Measurements from ENCODE around the gene FAM120C.

The FAM120C gene

DNA sequence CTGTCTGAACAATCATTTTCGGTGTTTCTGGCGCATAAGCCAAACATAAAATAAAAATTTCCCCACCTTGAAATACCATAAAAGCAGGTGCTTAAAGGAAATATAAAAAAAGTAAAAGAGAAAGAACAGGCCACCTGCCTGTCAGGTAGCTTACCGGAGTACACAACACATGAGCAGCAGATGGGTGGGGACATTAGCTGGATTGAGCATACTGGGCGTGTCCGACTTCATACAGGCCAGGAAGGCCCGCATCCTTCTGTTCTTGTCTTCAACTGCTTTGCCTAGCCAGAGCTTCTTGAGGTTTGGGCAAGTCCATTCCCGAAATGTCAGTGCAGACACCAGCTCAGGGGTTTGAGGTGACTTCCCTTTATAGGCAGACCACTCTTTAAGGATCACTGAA, 66.7 kb downstream of the FAM120C start:
- DNase-seq, result no peak
- no peaks in the 10 kb centered on the region for H3K4me1 Mint-ChIP-seq
- H3K9me3 Mint-ChIP-seq, result peaks cover 33% of the 10 kb centered on the region
- TF ChIP-seq, protein P1, sequence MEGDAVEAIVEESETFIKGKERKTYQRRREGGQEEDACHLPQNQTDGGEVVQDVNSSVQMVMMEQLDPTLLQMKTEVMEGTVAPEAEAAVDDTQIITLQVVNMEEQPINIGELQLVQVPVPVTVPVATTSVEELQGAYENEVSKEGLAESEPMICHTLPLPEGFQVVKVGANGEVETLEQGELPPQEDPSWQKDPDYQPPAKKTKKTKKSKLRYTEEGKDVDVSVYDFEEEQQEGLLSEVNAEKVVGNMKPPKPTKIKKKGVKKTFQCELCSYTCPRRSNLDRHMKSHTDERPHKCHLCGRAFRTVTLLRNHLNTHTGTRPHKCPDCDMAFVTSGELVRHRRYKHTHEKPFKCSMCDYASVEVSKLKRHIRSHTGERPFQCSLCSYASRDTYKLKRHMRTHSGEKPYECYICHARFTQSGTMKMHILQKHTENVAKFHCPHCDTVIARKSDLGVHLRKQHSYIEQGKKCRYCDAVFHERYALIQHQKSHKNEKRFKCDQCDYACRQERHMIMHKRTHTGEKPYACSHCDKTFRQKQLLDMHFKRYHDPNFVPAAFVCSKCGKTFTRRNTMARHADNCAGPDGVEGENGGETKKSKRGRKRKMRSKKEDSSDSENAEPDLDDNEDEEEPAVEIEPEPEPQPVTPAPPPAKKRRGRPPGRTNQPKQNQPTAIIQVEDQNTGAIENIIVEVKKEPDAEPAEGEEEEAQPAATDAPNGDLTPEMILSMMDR (IDR thresholded peaks at IDR 0.05), result no peak
- H3K36me3 Mint-ChIP-seq (ENCODE audit: low read depth), result peaks cover 31% of the 10 kb centered on the region
- H3K4me3 Mint-ChIP-seq, result no peak overlapping the region
- no peaks in the 10 kb centered on the region for H3K27me3 Mint-ChIP-seq (ENCODE audit: low read depth, poor library complexity)
- peak overlapping the region; percentile 81 for H3K27ac Mint-ChIP-seq

DNA sequence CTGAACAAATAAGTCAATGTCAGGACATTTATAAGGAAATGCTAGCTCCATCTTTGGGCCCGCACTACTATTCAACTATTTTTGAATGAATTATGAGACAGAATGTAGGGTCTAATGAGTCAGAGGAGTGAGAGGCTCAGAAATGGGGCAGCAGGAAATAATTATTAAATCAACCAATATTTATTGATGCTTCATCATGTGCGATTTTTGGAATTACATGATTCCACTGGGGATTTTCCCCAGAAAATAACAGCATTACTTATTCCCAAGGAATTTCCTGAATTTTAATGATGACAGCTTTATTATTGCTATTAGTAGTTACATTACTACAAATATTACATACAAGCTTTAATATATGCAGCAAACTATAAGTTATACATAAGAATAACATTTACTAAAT, 89.5 kb downstream of the FAM120C start:
- DNase-seq, result no peak
- no peak overlapping the region for H3K27ac Mint-ChIP-seq
- H3K9me3 Mint-ChIP-seq, result peaks cover 13% of the 10 kb centered on the region
- H3K27me3 Mint-ChIP-seq (ENCODE audit: low read depth, poor library complexity), result peaks cover 4% of the 10 kb centered on the region
- H3K4me3 Mint-ChIP-seq, result no peak overlapping the region
- no peaks in the 10 kb centered on the region for H3K4me1 Mint-ChIP-seq
- peaks cover 7% of the 10 kb centered on the region for H3K36me3 Mint-ChIP-seq (ENCODE audit: low read depth)
- TF ChIP-seq, protein P1 (IDR thresholded peaks at IDR 0.05), result no peak

DNA sequence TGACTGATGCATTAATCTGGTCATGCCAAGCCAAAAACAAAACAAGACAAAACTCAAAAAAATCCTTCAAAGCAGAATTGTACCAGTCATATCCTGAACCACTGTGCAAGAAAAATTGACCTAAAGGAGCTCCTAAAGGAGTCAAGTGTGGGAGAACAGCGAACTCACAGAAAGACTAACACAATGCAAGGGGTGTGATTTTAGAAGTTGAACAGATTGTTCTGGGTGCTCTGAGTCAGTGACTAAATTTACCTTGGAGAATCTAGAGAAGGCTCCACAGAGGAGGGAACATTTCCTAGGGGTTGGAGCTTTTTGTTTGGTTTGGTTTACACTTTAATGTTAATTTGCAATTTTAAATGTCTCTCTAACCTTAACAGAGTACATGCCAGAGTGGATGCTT, 89.9 kb downstream of the FAM120C start:
- peaks cover 7% of the 10 kb centered on the region for H3K36me3 Mint-ChIP-seq (ENCODE audit: low read depth)
- no peaks in the 10 kb centered on the region for H3K4me1 Mint-ChIP-seq

DNA sequence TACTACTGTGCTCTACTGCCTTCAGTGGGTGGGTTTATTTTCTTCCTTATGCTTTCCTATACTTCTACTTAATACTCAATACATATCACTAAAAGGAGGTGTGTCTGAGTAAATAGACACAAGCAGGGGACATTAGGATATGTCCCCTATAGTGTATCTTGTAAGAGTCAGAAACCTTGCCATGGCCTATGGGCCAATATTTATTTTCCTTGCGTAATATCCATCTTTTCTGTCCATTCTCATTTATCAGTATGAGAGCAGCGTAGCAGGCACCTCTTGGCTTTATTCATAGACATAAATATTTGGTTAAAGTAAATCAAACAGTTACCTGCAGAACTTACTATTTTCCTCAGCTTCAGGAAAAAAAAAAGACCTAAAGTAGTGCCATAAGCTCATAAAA, 92.2 kb downstream of the FAM120C start:
- Mint-ChIP-seq H3K36me3 (ENCODE audit: low read depth) (peaks cover 22% of the 10 kb centered on the region), H3K27me3 (ENCODE audit: low read depth, poor library complexity) (peaks cover 4% of the 10 kb centered on the region), H3K9me3 (peaks cover 15% of the 10 kb centered on the region), H3K4me3 (no peak overlapping the region), H3K4me1 (peaks cover 5% of the 10 kb centered on the region), H3K27ac (no peak overlapping the region)
- TF ChIP-seq, protein P1 (IDR thresholded peaks at IDR 0.05), result no peak
- DNase-seq, result no peak

More for the DNA sequence above, 89.9 kb downstream of the FAM120C start:
- H3K9me3 Mint-ChIP-seq, result peaks cover 13% of the 10 kb centered on the region
- no peak for DNase-seq
- peaks cover 4% of the 10 kb centered on the region for H3K27me3 Mint-ChIP-seq (ENCODE audit: low read depth, poor library complexity)
- TF ChIP-seq, protein P1 (IDR thresholded peaks at IDR 0.05), result no peak
- H3K4me3 Mint-ChIP-seq, result no peak overlapping the region
- H3K27ac Mint-ChIP-seq, result no peak overlapping the region

DNA sequence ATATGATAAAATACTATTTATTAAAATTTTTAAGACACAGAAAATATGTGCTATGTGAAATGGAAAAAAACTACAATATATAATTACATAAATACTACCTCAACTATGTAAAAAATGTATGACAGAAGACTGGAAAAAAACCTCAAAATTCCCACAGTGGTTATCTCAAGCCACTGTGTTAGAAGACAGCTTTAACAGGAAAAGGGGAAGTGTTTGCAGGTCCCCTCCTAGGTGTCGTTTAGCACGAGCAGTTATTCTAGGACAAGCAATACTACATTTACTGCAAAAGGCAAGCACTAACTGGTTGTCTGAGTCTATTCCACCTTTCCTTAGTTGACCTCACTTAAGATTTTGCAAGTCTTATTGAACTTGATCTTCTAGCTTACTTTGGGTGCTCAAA, 93.9 kb downstream of the FAM120C start:
- H3K4me3 Mint-ChIP-seq, result no peak overlapping the region
- TF ChIP-seq, protein P1 (IDR thresholded peaks at IDR 0.05), result no peak
- no peak for DNase-seq
- H3K4me1 Mint-ChIP-seq, result peaks cover 5% of the 10 kb centered on the region
- H3K9me3 Mint-ChIP-seq, result peaks cover 23% of the 10 kb centered on the region
- H3K36me3 Mint-ChIP-seq (ENCODE audit: low read depth), result peaks cover 28% of the 10 kb centered on the region
- H3K27ac Mint-ChIP-seq, result no peak overlapping the region
- no peaks in the 10 kb centered on the region for H3K27me3 Mint-ChIP-seq (ENCODE audit: low read depth, poor library complexity)

DNA sequence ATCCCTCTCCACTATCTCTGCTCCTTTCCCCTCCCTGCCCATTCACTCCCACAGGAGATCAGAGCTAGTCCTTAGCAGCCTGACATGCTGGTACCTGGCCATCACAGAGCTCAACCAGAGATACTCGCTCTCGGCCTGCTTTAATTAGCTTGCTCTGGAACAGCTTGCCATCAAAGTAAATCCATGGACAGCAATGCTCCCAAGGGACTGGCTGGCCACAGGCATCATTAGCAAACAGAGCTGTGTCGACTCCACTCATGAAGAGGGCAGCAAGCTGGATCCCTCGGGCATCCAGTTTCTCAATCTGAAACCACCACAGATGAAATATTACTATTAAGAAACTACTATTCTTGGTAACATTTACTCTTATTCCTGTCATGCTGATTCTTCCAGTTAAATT, 95.4 kb downstream of the FAM120C start:
- H3K27ac Mint-ChIP-seq, result peak overlapping the region; percentile 91
- peaks cover 26% of the 10 kb centered on the region for H3K9me3 Mint-ChIP-seq
- no peaks in the 10 kb centered on the region for H3K27me3 Mint-ChIP-seq (ENCODE audit: low read depth, poor library complexity)
- TF ChIP-seq, protein P1 (IDR thresholded peaks at IDR 0.05), result no peak
- H3K4me1 Mint-ChIP-seq, result peaks cover 5% of the 10 kb centered on the region
- no peak overlapping the region for H3K4me3 Mint-ChIP-seq
- peaks cover 28% of the 10 kb centered on the region for H3K36me3 Mint-ChIP-seq (ENCODE audit: low read depth)
- no peak for DNase-seq

Data from nephron progenitor cell (in vitro differentiated cells).